T-helper 1 cell treated with Interleukin-12 subunit alpha and Interleukin-12 subunit beta and Interleukin-4 antibody, amounts not matched to agents 30 μg/mL and 1 μg/mL, for 36 hours (primary cell): ENCODE results near the gene ARID1B.

ENCODE experiments used
- H3K27ac Mint-ChIP-seq: one replicate; pipeline ENCODE4 v1.8.0; 2021; ENCODE audit warnings: mild to moderate bottlenecking, mixed read lengths
- H3K27me3 Mint-ChIP-seq: one replicate; pipeline ENCODE4 v1.8.0; 2021; ENCODE audit warnings: low read depth, mixed read lengths
- H3K36me3 Mint-ChIP-seq: one replicate; pipeline ENCODE4 v1.8.0; 2021; ENCODE audit warnings: low read depth, mixed read lengths
- H3K4me1 Mint-ChIP-seq: one replicate; pipeline ENCODE4 v1.8.0; 2021; ENCODE audit warnings: low read depth, mixed read lengths
- H3K4me3 Mint-ChIP-seq: one replicate; pipeline ENCODE4 v1.8.0; 2021; ENCODE audit warnings: mild to moderate bottlenecking, moderate library complexity, mixed read lengths
- H3K9me3 Mint-ChIP-seq: one replicate; pipeline ENCODE4 v1.8.0; 2021; ENCODE audit warnings: mixed read lengths

Gene ARID1B

GRCh38 chr6:157047951-157048350 is 270.8 kb downstream of the ARID1B start:
- Mint-ChIP-seq H3K27me3 (no peaks in the 10 kb centered on the region), H3K4me1 (no peaks in the 10 kb centered on the region), H3K9me3 (no peaks in the 10 kb centered on the region), H3K4me3 (no peak overlapping the region), H3K27ac (no peak overlapping the region), H3K36me3 (peaks cover 6% of the 10 kb centered on the region)

- H3K36me3 Mint-ChIP-seq = peaks cover 3% of the 10 kb centered on the region
These were observed 272.0 kb downstream of the ARID1B start for GRCh38 chr6:157049133-157049532.

GRCh38 chr6:157050537-157051265 is 273.5 kb downstream of the ARID1B start:
- peaks cover 6% of the 10 kb centered on the region for H3K36me3 Mint-ChIP-seq
- H3K27ac Mint-ChIP-seq = no peak overlapping the region
- peaks cover 18% of the 10 kb centered on the region for H3K4me1 Mint-ChIP-seq
- H3K4me3 Mint-ChIP-seq = no peak overlapping the region
- H3K27me3 Mint-ChIP-seq = no peaks in the 10 kb centered on the region
- H3K9me3 Mint-ChIP-seq = no peaks in the 10 kb centered on the region

More at GRCh38 chr6:157049133-157049532, 272.0 kb downstream of the ARID1B start:
- no peak overlapping the region for H3K4me3 Mint-ChIP-seq
- H3K27me3 Mint-ChIP-seq = no peaks in the 10 kb centered on the region
- H3K27ac Mint-ChIP-seq = no peak overlapping the region
- H3K9me3 Mint-ChIP-seq = no peaks in the 10 kb centered on the region
- peaks cover 3% of the 10 kb centered on the region for H3K4me1 Mint-ChIP-seq

GRCh38 chr6:157054531-157054979 is 277.4 kb downstream of the ARID1B start:
- Mint-ChIP-seq H3K4me1 (peaks cover 26% of the 10 kb centered on the region), H3K27me3 (no peaks in the 10 kb centered on the region), H3K36me3 (peaks cover 7% of the 10 kb centered on the region), H3K27ac (peak overlapping the region; percentile 92), H3K4me3 (peak overlapping the region; percentile 9), H3K9me3 (no peaks in the 10 kb centered on the region)

- H3K27me3 Mint-ChIP-seq = no peaks in the 10 kb centered on the region
- peaks cover 29% of the 10 kb centered on the region for H3K4me1 Mint-ChIP-seq
- H3K9me3 Mint-ChIP-seq = no peaks in the 10 kb centered on the region
- peaks cover 7% of the 10 kb centered on the region for H3K36me3 Mint-ChIP-seq
- peak overlapping the region; percentile 92 for H3K27ac Mint-ChIP-seq
- H3K4me3 Mint-ChIP-seq = peak overlapping the region; percentile 45
These were observed 278.7 kb downstream of the ARID1B start for GRCh38 chr6:157055863-157056262.

GRCh38 chr6:157056275-157056674 is 279.1 kb downstream of the ARID1B start:
- peaks cover 31% of the 10 kb centered on the region for H3K4me1 Mint-ChIP-seq
- no peaks in the 10 kb centered on the region for H3K9me3 Mint-ChIP-seq
- peak overlapping the region; percentile 92 for H3K27ac Mint-ChIP-seq
- peaks cover 7% of the 10 kb centered on the region for H3K36me3 Mint-ChIP-seq
- H3K27me3 Mint-ChIP-seq = no peaks in the 10 kb centered on the region
- H3K4me3 Mint-ChIP-seq = no peak overlapping the region

- H3K27me3 Mint-ChIP-seq = no peaks in the 10 kb centered on the region
- no peak overlapping the region for H3K4me3 Mint-ChIP-seq
- peaks cover 34% of the 10 kb centered on the region for H3K4me1 Mint-ChIP-seq
- peaks cover 7% of the 10 kb centered on the region for H3K36me3 Mint-ChIP-seq
- H3K27ac Mint-ChIP-seq = no peak overlapping the region
- no peaks in the 10 kb centered on the region for H3K9me3 Mint-ChIP-seq
These were observed 281.4 kb downstream of the ARID1B start for GRCh38 chr6:157058574-157058973.

- Mint-ChIP-seq H3K4me3 (no peak overlapping the region), H3K27ac (no peak overlapping the region), H3K4me1 (peaks cover 25% of the 10 kb centered on the region), H3K27me3 (no peaks in the 10 kb centered on the region), H3K36me3 (peaks cover 12% of the 10 kb centered on the region), H3K9me3 (no peaks in the 10 kb centered on the region)
These were observed 282.6 kb downstream of the ARID1B start for GRCh38 chr6:157059781-157060180.

GRCh38 chr6:157060440-157060952 is 283.3 kb downstream of the ARID1B start:
- Mint-ChIP-seq H3K27me3 (no peaks in the 10 kb centered on the region), H3K36me3 (peaks cover 11% of the 10 kb centered on the region), H3K27ac (no peak overlapping the region), H3K9me3 (no peaks in the 10 kb centered on the region), H3K4me3 (no peak overlapping the region), H3K4me1 (peaks cover 18% of the 10 kb centered on the region)

GRCh38 chr6:157061770-157062594 is 284.8 kb downstream of the ARID1B start:
- H3K9me3 Mint-ChIP-seq = no peaks in the 10 kb centered on the region
- H3K4me1 Mint-ChIP-seq = peaks cover 15% of the 10 kb centered on the region
- no peaks in the 10 kb centered on the region for H3K27me3 Mint-ChIP-seq
- peaks cover 8% of the 10 kb centered on the region for H3K36me3 Mint-ChIP-seq
- H3K4me3 Mint-ChIP-seq = no peak overlapping the region
- no peak overlapping the region for H3K27ac Mint-ChIP-seq

- Mint-ChIP-seq H3K36me3 (peaks cover 6% of the 10 kb centered on the region), H3K4me3 (no peak overlapping the region), H3K4me1 (peaks cover 23% of the 10 kb centered on the region), H3K9me3 (no peaks in the 10 kb centered on the region), H3K27ac (no peak overlapping the region), H3K27me3 (no peaks in the 10 kb centered on the region)
These were observed 286.2 kb downstream of the ARID1B start for GRCh38 chr6:157063176-157063905.

- H3K9me3 Mint-ChIP-seq = no peaks in the 10 kb centered on the region
- peaks cover 5% of the 10 kb centered on the region for H3K36me3 Mint-ChIP-seq
These were observed 286.7 kb downstream of the ARID1B start for GRCh38 chr6:157063923-157064322.

GRCh38 chr6:157064502-157064901 is 287.3 kb downstream of the ARID1B start:
- H3K4me3 Mint-ChIP-seq = no peak overlapping the region
- no peak overlapping the region for H3K27ac Mint-ChIP-seq
- no peaks in the 10 kb centered on the region for H3K27me3 Mint-ChIP-seq
- peaks cover 5% of the 10 kb centered on the region for H3K36me3 Mint-ChIP-seq
- no peaks in the 10 kb centered on the region for H3K9me3 Mint-ChIP-seq
- H3K4me1 Mint-ChIP-seq = peaks cover 31% of the 10 kb centered on the region

More at GRCh38 chr6:157063923-157064322, 286.7 kb downstream of the ARID1B start:
- no peak overlapping the region for H3K4me3 Mint-ChIP-seq
- H3K4me1 Mint-ChIP-seq = peaks cover 29% of the 10 kb centered on the region
- H3K27ac Mint-ChIP-seq = no peak overlapping the region
- no peaks in the 10 kb centered on the region for H3K27me3 Mint-ChIP-seq

GRCh38 chr6:157065366-157065765 is 288.2 kb downstream of the ARID1B start:
- Mint-ChIP-seq H3K4me1 (peaks cover 37% of the 10 kb centered on the region), H3K36me3 (peaks cover 5% of the 10 kb centered on the region), H3K4me3 (no peak overlapping the region), H3K27ac (no peak overlapping the region), H3K27me3 (no peaks in the 10 kb centered on the region), H3K9me3 (no peaks in the 10 kb centered on the region)
